Measurements from ENCODE around the gene AUP1.

AUP1 gene

DNA sequence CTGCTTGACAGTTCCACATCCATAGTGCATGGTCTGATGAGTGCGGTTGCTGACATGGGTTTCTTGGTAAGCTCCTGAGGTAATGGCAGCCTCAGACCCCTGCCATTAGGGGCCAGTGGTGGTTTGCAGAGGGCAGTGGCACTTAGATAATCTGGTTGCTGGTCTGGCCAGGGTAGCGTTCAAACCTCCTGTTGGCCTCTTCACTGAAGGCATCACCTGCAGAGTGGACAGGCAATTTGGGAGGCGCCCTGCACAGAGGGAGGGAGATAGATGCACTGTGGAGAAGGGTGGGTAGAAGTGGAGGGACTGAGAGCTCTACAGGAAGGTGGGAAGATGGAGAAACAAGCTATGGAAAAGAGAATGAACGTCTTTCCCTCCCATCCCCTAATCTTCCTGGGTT, 4.0 kb upstream of the AUP1 start:
- DNase-seq, result no peak

DNA sequence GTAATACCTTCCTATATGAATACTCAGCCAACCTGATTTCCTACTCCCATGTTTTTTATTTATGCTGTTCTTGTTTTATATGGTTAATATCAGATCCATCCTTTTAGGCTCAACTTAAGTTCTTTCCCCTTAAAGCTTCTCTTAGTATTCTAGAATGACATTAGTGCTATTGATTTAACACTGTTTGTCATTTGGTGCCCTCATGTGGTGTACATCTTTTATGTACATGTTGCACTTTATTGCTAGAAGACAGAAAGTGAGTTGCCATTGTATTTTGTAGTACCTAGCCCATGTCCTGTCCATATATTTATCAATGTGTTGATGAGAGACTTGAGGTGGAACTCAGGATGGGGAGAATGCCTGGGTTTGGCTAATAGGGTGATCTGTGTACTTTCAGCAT, 2.7 kb upstream of the AUP1 start:
- peak in 1 of 5 donors; percentile 67 for DNase-seq

DNA sequence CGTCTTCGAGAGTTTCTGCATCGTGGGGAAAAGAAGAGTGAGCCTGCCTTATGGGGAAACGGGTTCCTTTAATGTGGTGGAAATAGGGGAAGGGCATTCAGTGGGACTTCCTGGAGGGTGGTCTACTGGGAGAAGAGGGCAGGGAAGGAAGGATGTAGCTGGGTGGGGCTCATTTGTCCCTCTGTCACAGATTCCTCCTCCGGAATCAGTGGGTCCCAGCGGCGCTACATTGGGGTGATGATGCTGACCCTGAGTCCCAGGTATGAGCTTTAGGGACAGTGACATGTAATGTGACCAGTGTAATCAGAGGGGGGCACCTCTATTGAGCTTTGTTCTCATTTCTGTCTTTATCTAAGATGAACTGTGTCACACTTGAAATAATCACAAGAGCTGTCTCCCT, 2.2 kb upstream of the AUP1 start:
- DNase-seq, result no peak

DNA sequence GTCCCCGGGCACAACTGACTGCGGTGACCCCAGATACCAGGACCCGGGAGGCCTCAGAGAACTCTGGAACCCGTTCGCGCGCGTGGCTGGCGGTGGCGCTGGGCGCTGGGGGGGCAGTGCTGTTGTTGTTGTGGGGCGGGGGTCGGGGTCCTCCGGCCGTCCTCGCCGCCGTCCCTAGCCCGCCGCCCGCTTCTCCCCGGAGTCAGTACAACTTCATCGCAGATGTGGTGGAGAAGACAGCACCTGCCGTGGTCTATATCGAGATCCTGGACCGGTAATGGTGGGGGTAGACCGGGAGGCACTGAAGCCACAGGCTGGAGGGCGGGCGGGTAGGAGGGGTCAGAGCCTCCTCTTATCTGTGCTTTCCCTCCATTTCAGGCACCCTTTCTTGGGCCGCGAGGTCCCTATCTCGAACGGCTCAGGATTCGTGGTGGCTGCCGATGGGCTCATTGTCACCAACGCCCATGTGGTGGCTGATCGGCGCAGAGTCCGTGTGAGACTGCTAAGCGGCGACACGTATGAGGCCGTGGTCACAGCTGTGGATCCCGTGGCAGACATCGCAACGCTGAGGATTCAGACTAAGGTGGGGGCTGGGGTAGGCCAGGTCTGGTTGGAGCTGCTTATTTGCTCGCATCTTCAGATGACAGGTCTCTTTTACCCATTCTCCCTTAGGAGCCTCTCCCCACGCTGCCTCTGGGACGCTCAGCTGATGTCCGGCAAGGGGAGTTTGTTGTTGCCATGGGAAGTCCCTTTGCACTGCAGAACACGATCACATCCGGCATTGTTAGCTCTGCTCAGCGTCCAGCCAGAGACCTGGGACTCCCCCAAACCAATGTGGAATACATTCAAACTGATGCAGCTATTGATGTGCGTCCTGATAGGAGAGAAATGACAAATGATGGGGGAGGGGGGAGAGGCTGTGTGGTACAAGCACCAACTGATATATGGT, 1.0 kb upstream of the AUP1 start:
- DNase-seq, result peak in 3 of 5 donors; percentile 24 to 69 (median 35)

- no peak for DNase-seq
These were observed 728 bp downstream of the AUP1 start for GRCh38 chr2:74528600-74529356.

DNA sequence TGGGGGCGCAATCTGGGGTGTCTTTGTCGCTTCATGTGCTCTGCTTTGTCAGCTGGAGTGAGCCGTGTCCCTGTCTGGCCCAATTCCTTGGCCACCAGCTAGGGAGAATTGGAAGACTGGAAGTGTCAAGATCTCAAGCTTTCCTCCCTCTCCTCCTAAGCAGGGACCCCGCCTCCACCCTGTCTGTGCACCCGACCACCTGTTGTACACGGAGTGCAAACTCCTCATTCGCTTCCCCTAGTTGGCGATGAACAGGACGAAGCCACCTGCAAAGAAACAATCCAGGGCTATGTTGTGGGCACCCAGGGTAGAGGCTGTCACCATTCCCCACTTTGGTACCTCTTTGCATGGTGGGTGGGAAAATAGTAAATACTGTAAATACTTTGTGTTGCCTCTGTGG, 1.8 kb downstream of the AUP1 start:
- no peak for DNase-seq

GRCh38 chr2:74526649-74527230, 2.8 kb downstream of the AUP1 start:
- no peak for DNase-seq

GRCh38 chr2:74525717-74526648, 3.5 kb downstream of the AUP1 start, which contains the start of gene DQX1:
TSS of gene DQX1 (minus strand) at chr2:74526231. CDS start at chr2:74525729, 502 bp downstream.
- peak in 1 of 5 donors; percentile 38 for DNase-seq

DNA sequence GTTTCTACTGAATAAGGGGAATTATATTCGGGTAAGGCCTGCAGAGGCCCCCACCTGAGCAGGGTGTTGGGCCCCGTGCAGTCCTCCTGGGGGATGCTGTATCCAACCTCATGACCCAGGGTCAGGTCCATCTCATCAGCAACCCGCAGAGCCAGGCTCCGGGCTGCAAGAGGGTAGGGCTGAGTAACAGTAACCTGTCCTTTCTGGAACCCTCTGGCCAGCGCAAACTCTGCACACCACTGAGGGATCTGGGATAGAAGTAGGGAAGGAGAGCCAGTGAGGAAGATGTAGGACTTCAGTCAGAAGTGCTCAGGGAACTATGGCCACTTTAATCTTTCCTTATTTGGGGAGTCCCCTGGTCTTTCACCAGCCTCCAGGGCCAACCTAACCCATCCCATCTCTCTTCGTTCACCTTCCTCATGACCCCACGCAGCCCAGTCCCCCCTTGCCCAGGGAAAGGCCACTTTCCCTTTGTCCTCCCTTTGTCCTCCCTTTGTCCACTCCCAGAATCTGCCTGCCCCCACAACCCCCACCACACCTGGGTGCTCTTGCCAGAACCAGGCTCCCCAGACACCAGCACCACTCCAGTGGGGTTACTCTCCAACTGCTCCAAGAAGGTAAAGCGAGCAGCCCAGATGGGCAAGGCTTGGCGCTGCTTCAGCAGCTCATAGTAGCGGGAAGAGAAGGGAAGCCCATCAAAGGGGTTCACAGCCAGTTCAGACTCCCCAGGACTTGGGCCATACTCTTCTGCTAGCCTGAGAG, 4.4 kb downstream of the AUP1 start:
- no peak for DNase-seq

DNA sequence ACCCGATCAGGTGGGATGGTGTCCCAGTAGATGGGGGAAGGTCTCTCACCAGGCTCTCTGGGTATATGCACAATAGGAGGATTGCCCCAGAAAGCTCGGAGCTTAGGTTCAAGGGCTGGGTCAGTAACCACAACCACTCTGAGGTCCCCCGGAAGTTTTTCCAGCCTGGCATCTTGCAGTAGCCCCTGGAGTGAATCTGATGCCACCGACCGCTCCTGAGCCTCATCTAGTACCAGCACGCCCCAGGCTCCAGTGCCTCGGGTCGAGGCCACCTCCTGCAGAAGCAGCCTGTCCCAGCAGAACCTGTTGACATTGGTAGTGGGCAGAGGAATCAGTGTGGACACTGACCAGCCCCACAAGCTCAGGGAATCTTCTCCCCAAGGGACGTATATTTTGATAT, 5.5 kb downstream of the AUP1 start:
- DNase-seq, result no peak

DNA sequence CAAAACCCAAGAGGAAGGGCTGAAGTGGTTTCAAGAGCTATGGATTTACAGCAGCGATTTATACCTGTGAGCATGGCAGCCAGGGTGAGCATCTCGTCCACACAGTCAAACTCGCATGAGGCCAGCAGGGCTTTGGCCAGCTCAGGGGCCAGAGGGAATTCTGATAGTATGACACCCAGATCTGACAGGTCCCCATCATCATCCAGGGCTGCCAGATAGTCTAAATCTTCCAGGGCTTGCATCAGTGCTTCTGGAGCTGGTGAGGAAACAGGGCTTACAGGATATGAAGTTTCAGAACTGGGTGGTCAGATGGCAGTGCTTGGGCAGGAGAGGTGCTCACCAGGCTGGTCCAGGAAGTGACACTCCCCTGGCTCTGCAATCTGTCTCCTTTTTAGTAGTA, 7.0 kb downstream of the AUP1 start:
- DNase-seq, result no peak

DNA sequence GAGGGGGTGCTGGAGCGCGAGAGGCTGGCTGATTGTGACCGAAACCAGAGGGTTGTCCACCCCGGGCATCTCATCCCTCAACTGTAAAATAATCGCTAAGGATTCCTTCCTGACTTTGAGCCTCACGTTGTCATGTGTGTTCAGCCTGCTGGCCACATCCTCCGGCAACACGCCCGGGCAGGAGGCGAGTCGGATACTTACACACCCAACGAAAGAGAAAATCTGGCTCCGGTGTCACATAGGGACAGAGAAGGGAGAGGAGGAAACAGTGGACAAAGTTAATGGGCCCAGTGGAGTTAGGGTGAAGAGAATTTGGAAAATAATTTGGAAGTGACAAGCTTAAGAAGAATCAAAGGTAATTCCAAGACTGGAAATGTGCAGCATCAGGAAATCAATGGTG, 12.9 kb downstream of the AUP1 start:
- no peak for DNase-seq

DNA sequence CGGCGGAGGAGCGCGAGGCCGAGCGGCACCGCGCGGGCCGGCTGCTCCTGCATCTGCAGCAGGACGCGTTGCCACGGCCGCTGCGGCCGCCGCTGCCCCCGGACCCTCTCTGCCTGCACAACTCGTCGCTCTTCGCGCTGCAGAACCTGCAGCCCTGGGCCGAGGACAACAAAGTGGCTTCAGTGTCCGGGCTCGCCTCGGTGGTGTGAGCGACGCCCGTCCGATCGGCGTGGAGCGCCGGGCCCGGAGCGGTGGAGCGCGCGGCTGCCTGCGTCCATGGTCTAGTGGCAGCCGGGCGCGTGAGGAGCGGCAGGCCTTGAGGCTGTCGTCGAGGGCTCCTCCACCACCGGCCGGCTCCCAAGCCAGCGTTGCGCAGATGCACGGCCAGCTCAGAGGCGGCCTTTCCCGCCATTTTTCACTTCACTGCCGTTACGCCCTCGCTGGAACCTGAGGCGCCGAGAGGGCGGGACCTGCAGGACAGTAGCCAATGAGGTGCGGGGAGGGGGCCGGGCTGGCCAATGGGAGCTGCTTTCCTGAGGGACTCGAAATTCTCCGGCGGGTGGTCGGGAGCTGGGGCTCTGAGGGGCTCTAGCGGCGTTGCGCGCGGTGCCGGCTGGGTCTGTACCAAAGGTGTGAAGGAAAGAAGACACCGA, 13.4 kb downstream of the AUP1 start:
- peak; percentile 47 to 82 (median 60) for DNase-seq

- peak in 1 of 5 donors; percentile 34 for DNase-seq
These were observed 14.1 kb downstream of the AUP1 start for GRCh38 chr2:74515271-74515980.

DNA sequence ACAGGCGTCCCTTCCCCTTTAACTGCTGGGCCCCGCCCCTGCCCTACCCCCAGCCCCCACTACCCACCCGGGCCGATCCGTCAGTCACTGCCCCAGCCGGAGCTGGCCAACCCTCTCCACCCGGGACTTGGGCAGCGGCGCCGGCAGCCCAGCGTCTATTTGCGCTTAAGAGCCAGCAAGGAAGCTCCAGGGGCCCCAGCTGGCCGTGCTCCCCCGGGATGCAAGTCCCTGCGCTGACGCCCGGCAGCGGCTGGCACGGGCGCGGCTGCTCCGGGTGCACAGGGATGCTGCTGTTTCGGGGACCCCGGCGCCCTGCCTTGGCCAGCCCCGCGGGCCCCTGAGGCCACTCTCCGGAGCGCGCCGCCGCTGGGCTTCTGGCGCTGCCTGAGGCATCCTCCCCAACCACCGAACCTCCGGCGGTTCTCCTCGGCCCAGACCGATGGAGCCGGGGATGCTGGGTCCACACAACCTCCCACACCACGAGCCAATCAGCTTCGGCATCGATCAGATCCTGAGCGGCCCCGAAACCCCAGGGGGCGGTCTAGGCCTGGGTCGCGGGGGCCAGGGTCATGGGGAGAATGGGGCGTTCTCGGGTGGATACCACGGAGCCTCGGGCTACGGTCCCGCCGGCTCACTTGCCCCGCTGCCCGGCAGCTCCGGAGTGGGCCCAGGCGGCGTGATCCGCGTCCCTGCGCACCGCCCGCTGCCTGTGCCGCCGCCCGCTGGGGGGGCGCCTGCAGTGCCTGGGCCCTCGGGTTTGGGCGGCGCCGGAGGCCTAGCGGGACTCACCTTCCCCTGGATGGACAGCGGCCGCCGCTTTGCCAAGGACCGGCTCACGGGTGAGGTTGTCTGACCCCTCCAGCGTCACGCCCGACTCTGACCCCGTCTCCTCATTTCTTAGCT, 14.9 kb downstream of the AUP1 start, which contains the start of gene TLX2:
Gene TLX2, plus strand, starts transcription at position 83 of the 903 bp plus-strand sequence. Its CDS starts 357 bp downstream, at position 440.
- DNase-seq, result peak in 1 of 5 donors; percentile 17

DNA sequence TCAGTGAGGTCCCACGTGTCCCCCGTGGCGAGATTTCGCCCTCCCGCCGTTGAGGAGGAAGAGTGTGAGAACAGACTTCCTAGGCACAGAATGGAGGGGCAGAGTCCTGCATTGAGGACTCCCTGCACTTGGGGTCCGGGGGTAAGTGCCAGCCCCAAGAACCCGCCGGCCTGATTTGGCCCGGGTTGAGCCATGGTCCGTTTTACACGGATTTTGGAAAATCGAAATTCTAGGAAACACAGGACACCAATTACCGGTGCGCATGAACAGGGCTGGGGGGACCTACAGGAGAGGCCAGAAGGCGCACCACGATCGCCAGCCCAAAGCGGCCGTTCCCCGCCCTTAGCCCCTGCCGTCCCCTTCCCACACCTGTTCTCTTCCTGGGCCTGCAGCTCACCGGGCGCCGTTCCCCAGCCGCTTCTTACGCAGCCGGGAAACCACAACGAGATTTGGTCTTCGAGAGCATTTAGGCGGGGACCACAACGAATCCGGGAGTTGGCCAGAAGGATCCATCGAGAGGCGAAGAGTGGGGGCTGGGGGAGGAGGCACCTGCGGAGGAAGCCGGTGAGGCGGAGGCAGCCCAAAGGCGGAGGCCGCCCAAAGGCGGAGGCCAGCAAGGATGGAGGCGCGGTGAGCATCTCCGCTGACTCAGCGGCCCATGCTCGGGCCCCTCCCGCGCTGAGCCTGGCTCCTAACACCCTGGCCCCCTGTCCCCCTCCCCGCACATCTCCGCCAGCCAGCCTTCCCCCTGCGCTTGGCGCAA, 15.7 kb downstream of the AUP1 start:
- DNase-seq, result peak in 1 of 5 donors; percentile 69

DNA sequence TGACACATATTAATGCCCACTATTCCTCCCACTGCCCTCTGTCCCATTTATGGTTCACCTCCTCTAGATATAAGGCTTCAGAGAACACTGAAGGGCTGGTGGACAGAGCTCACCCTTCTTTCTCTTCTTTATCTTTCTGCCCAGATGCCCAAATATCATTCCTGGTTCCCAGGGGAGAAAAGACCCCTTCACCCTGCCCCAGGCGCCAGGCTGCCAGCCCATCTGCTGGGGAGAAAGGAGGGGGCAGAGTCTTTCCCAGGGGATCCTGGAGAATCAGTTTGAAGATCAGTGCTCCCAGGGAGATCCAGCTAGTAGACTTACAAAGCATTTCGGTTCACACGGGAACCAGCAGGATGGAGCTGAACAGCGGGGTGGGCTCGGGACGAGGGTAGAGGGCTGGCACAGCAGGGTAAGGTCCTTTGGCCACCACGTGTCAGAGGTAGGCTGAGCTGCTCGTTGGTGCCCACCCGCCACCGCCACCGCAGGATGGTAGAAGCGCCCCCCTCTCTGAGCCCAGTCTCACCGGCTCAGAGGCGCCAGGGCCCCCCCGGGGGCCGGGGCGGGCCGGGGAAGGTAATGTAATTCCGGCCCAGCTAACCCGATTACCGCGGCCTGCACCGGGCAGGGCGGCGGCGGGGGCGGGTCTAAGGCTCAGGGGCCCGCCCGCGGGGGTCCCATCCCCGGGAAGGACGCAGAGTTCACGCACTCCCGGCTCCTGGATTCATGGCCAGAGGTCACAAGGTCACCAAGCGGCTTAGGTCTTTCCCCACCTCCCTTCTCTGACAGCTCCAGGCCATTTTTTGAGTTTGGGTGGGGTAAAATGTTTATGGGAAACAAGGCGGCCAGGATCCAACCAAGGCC, 16.5 kb downstream of the AUP1 start:
- DNase-seq, result no peak
